Colonic mucosa (tissue), 4 donors: ENCODE results near the gene TCP11L1. TPM values are rescaled to one million over a fixed set of nuclear protein-coding genes. Genes with fewer than 3 reads are reported as not detected.
"Not testable (repeated sequence)": the region's sequence is repeated elsewhere in the genome, so short reads cannot be mapped to it uniquely, and the experiment has no call there.

Source experiments
- DNase-seq: peaks from one replicate; pipeline ENCODE4 v3.0.0-alpha.2; 2020
- H3K27ac ChIP-seq: fragments of 200-600 bp; one replicate; pipeline ENCODE4 v1.8.0; 2021
- H3K27me3 ChIP-seq: fragments of 200-600 bp; one replicate; pipeline ENCODE4 v1.8.0; 2021
- H3K36me3 ChIP-seq: fragments of 200-600 bp; one replicate; pipeline ENCODE4 v1.8.0; 2021
- H3K4me1 ChIP-seq: fragments of 200-600 bp; one replicate; pipeline ENCODE4 v1.8.0; 2021; ENCODE audit warnings: mild to moderate bottlenecking
- H3K4me3 ChIP-seq: fragments of 200-600 bp; one replicate; pipeline ENCODE4 v1.8.0; 2021
- H3K9ac ChIP-seq, 2 donors: one replicate each; pipeline ENCODE4 v1.7.0; 2013; ENCODE audit warnings: control low read depth in 2 of 2, low read depth in 2 of 2, low read length in 2 of 2
- H3K9me3 ChIP-seq: fragments of 200-600 bp; one replicate; pipeline ENCODE4 v1.8.0; 2021
- intact Hi-C: fragments of 100-400 bp; cut with DNase I; formaldehyde crosslinking; loops from one replicate; pipeline ENCODE4 v1.14.1; 2022
- total RNA-seq, 2 donors: library from RNA; stranded (reverse); fragmentation: NEBNext Ultra II Directional in 1 of 2; extraction: Animal tissue kit (Norgen Biotek cat#: 25700) in 1 of 2; gene quantifications; one replicate each; pipeline ENCODE4 v1.2.1, GENCODE V29; 2021
- TF ChIP-seq, protein P1 (sequence below): fragments of 200-600 bp; IDR thresholded peaks from one replicate; pipeline ENCODE4 v1.8.0; 2022; ENCODE audit warnings: antibody characterized with exemption, mild to moderate bottlenecking
- donor health status: healthy.
- donor health status: DM: no; HTN: no; CAD: no.
- donor health status: DM: no; HTN: no; CAD: no.

TCP11L1 gene
- total RNA-seq, 2 donors from 2014 or later = 14.5 to 17.9 TPM

DNA sequence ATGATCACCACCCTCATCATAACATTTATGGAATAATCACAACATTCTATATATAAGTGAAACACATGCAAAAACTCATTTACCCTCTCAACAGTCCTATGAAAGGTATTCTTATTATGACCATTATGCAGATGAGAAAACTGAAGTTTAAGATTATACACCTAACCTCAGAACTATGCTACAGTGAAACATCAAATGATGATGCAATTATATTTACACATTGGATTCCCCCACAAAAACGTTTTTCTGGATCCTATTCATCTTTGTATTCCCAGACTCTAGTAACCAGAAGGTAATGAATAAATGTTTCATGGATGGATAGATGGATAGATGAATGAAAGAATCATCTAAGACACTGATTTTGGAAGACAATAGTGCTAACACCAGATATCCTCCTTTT lies 54.8 kb downstream of the TCP11L1 start:
- H3K27me3 ChIP-seq = no peaks in the 10 kb centered on the region
- TF ChIP-seq, protein P1, sequence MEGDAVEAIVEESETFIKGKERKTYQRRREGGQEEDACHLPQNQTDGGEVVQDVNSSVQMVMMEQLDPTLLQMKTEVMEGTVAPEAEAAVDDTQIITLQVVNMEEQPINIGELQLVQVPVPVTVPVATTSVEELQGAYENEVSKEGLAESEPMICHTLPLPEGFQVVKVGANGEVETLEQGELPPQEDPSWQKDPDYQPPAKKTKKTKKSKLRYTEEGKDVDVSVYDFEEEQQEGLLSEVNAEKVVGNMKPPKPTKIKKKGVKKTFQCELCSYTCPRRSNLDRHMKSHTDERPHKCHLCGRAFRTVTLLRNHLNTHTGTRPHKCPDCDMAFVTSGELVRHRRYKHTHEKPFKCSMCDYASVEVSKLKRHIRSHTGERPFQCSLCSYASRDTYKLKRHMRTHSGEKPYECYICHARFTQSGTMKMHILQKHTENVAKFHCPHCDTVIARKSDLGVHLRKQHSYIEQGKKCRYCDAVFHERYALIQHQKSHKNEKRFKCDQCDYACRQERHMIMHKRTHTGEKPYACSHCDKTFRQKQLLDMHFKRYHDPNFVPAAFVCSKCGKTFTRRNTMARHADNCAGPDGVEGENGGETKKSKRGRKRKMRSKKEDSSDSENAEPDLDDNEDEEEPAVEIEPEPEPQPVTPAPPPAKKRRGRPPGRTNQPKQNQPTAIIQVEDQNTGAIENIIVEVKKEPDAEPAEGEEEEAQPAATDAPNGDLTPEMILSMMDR = no peak
- H3K9ac ChIP-seq = no peak overlapping the region
- peaks cover 6% of the 10 kb centered on the region for H3K36me3 ChIP-seq
- DNase-seq = no peak
- no peak overlapping the region for H3K27ac ChIP-seq
- H3K4me3 ChIP-seq = no peak overlapping the region
- no peaks in the 10 kb centered on the region for H3K9me3 ChIP-seq
- intact Hi-C loops = no loop called here
- no peaks in the 10 kb centered on the region for H3K4me1 ChIP-seq

DNA sequence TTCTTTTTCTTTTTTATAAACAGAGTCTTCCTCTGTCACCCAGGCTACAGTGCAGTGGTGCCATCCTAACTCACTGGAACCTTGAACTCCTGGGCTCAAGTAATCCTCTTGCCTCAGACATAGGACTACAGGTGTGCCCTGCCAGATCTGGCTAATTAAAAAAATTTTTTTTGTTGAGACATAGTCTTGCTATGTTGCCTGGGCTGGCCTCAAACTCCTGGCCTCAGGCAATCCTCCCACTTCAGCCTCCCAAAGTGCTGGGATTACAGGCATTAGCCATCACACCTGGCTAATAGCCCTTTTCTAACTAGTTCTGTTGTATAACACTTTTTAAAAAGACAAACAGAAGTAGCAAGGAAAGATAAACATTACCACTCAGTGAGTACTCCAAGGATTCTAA lies 64.5 kb downstream of the TCP11L1 start:
- H3K9ac ChIP-seq = no peak overlapping the region
- intact Hi-C loops = no loop called here
- H3K27me3 ChIP-seq = no peaks in the 10 kb centered on the region
- no peak overlapping the region for H3K4me3 ChIP-seq
- no peak for DNase-seq
- no peak overlapping the region for H3K27ac ChIP-seq
- TF ChIP-seq, protein P1 = no peak
- no peaks in the 10 kb centered on the region for H3K9me3 ChIP-seq
- H3K36me3 ChIP-seq = no peaks in the 10 kb centered on the region
- H3K4me1 ChIP-seq = no peaks in the 10 kb centered on the region

DNA sequence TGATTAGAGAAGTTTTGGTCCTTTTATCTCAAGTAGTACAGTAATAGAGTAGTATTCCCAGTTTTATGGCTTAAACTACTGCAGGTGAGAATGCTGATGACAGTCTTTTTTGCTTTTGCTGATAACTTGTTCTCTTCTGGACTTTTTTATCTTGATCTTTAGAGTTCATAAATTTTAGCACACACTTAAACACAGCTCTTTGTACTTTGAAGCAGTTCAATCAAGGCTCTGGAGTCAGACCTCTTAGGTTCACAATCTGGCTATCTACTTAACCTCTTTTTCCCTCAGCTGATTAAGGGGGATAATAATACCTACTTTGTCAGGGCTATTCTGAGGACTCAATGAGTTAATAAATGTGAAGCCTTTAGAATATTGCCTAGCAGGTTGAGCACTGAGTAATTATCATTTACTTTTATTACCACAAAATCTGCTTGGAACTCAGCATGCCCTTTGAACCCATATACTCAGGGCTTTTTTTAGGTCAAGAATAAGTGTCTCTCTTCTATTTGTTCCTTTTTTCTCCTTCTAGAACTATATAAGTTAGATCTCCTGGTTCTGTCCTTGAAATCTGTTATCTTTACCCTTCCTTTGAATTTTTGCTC lies 70.0 kb downstream of the TCP11L1 start:
- intact Hi-C loops = no loop called here
- Histone ChIP-seq H3K27ac (no peak overlapping the region), H3K9me3 (no peaks in the 10 kb centered on the region), H3K9ac (no peak overlapping the region), H3K36me3 (no peaks in the 10 kb centered on the region), H3K4me3 (no peak overlapping the region), H3K4me1 (no peaks in the 10 kb centered on the region), H3K27me3 (no peaks in the 10 kb centered on the region)
- DNase-seq = no peak
- TF ChIP-seq, protein P1 = no peak

DNA sequence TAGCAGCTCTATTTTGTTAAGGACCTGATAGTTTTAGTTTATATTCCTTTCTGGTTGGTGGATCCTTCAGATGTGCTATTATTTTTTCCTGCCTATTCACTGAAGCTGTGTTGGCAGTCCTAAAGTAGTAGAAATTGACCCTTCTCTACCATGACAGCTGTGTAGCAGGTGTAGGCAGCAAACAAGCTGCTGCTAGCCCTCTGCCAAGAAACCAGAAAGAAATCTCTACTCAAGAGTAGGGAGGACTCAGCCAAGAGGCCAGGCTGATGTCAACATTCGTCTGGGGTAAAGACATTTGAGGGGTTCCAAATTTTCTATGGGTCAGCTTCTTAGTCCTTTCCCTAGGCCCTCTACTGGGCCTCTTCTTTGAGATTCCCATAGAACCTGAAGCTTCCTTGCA lies 70.7 kb downstream of the TCP11L1 start:
- DNase-seq = no peak
- H3K9me3 ChIP-seq = no peaks in the 10 kb centered on the region
- H3K27me3 ChIP-seq = no peaks in the 10 kb centered on the region
- TF ChIP-seq, protein P1 = no peak
- intact Hi-C loops = no loop called here
- no peaks in the 10 kb centered on the region for H3K4me1 ChIP-seq
- no peaks in the 10 kb centered on the region for H3K36me3 ChIP-seq
- no peak overlapping the region for H3K27ac ChIP-seq
- no peak overlapping the region for H3K4me3 ChIP-seq
- no peak overlapping the region for H3K9ac ChIP-seq

DNA sequence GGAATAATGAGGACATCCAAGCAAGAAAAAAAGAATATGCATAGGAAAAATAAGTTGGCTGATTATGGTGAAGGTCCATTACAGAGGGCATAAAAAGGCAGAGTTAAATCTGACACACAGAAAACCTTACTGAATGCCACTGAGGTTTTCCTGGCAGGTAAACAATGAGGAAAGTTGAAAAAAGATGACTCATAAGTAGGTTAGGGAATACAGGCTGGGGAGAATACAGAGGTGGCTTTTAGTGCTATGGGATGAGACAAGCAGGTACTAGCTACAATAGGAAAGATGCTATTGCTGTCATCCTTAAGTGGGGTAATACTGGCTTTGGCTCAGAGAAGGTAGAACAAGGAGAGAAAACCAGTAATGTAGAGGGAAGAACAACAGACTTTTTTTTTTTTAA lies 77.2 kb downstream of the TCP11L1 start:
- Histone ChIP-seq H3K36me3 (no peaks in the 10 kb centered on the region), H3K4me3 (no peak overlapping the region), H3K9ac (no peak overlapping the region), H3K27ac (no peak overlapping the region), H3K27me3 (no peaks in the 10 kb centered on the region), H3K4me1 (no peaks in the 10 kb centered on the region), H3K9me3 (no peaks in the 10 kb centered on the region)
- intact Hi-C loops = no loop called here
- DNase-seq = no peak
- TF ChIP-seq, protein P1 = no peak

DNA sequence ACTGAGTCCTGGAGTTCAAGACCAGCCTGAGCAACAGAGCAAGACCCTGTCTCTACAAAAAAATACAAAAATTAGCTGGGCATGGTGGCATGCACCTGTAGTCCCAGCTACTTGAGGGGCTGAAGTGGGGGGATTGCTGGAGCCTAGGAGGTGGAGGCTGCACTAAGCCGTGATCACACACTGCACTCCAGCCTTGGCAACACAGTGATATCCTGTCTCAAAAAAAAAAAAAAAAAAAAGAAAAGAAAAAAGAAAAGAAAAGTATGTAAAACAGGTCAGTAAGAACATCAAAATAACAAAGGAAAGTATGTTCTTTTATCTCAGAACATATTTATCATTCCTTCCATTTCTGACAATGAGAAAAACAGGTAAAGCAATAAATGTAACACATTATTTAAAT lies 83.3 kb downstream of the TCP11L1 start:
- H3K27me3 ChIP-seq, H3K9ac ChIP-seq, H3K4me3 ChIP-seq, H3K27ac ChIP-seq, intact Hi-C loops, H3K9me3 ChIP-seq, H3K4me1 ChIP-seq, DNase-seq, H3K36me3 ChIP-seq: not testable (repeated sequence)

Other genes starting within 250 kb of the TCP11L1 start
- not detected for gene CCDC73, start 244.9 kb upstream of the TCP11L1 start, total RNA-seq
- gene PRRG4, start 209.6 kb upstream of the TCP11L1 start, total RNA-seq = 10 to 100 TPM; 11.5 to 18.6 TPM
- 10 to 100 TPM; 25.3 to 25.9 TPM for gene QSER1, start 146.8 kb upstream of the TCP11L1 start, total RNA-seq
- 1 to 10 TPM; 6.1 to 7.5 TPM for gene DEPDC7, start 23.7 kb upstream of the TCP11L1 start, total RNA-seq
- gene CSTF3, start 121.9 kb downstream of the TCP11L1 start, total RNA-seq = 10 to 100 TPM; 22.9 to 29.9 TPM
- gene HIPK3, start 217.8 kb downstream of the TCP11L1 start, total RNA-seq = 10 to 100 TPM; 48.1 to 96.3 TPM